Endothelial cell of umbilical vein (primary cell): Measurements from ENCODE around the gene LMF2. TPM values are rescaled to one million over a fixed set of nuclear protein-coding genes. Genes with fewer than 3 reads are reported as not detected.

ENCODE experiments used
- BruUV-seq: library from RNA; stranded (reverse); fragments of 400-500 nt; replicated peaks from 2 replicates; lab custom pipeline; 2021; lab: Mats Ljungman, UMichigan
- CTCF ChIA-PET: fragments of 300-600, 350-600 bp; sonication (Branson Sonifier 250); formaldehyde crosslinking; loops from one replicate; lab custom pipeline; 2021; ENCODE audit warnings: antibody characterized with exemption, inconsistent platforms; lab: Charles Lee
- POLR2A ChIA-PET: fragments of 300-600, 350-600 bp; sonication (Branson Sonifier 250); formaldehyde crosslinking; loops from one replicate; lab custom pipeline; 2021; ENCODE audit warnings: antibody characterized with exemption, inconsistent platforms; lab: Charles Lee
- DNase-seq: peaks from one replicate; pipeline ENCODE4 v3.0.0-alpha.2; 2011; ENCODE audit warnings: low read depth, low spot score
- FAIRE-seq: peaks from 2 replicates; lab custom pipeline; 2011; peaks lifted over from hg19 to GRCh38; lab: Jason Lieb, UNC
- H2AFZ ChIP-seq: 2 replicates; pipeline ENCODE4 v1.6.0; 2012; ENCODE audit warnings: low read depth, low read length, control low read depth, inconsistent platforms
- H3K27ac ChIP-seq: 2 replicates; pipeline ENCODE4 v1.5.1; 2011; ENCODE audit warnings: low read depth, mild to moderate bottlenecking, control low read depth, low read length, moderate library complexity; ENCODE audit not compliant: insufficient read depth
- H3K27me3 ChIP-seq, 2 experiments: 2 replicates each; pipeline versions ENCODE4 v1.6.0 to v1.6.1; 2011; ENCODE audit warnings: low read length in 2 of 2, mixed read lengths in 1 of 2; ENCODE audit not compliant: control insufficient read depth in 2 of 2, insufficient read depth in 2 of 2
- H3K36me3 ChIP-seq, 2 experiments: 2 replicates in 1 of 2; 3 replicates in 1 of 2; pipeline ENCODE4 v1.5.1; 2011; ENCODE audit warnings: low read length in 2 of 2, mild to moderate bottlenecking in 1 of 2, moderate library complexity in 1 of 2; ENCODE audit not compliant: control insufficient read depth in 2 of 2, insufficient read depth in 2 of 2; ENCODE audit errors: extremely low read depth in 1 of 2
- H3K4me1 ChIP-seq: 3 replicates; pipeline ENCODE4 v1.5.1; 2011; ENCODE audit warnings: mild to moderate bottlenecking, low read length; ENCODE audit not compliant: control insufficient read depth, insufficient read depth; ENCODE audit errors: extremely low read depth
- H3K4me2 ChIP-seq: 2 replicates; pipeline ENCODE4 v1.6.1; 2011; ENCODE audit warnings: low read length, control low read depth, mixed read lengths; ENCODE audit not compliant: insufficient read depth
- H3K4me3 ChIP-seq, 3 experiments: fragments of 200-600 bp in 1 of 3; sonication (generic), shearing (Covaris generic) in 1 of 3; replicated peaks in 1 of 3; 2 replicates each; pipeline ENCODE4 v1.5.1; 2011 to 2016; ENCODE audit warnings: control low read depth in 3 of 3, low read length in 3 of 3, mild to moderate bottlenecking in 2 of 3, inconsistent platforms in 1 of 3, low read depth in 1 of 3, moderate library complexity in 1 of 3; ENCODE audit not compliant: insufficient read depth in 1 of 3
- H3K79me2 ChIP-seq: 2 replicates; pipeline ENCODE4 v1.6.0; 2012; ENCODE audit warnings: low read length, inconsistent platforms; ENCODE audit not compliant: control insufficient read depth, insufficient read depth
- H3K9ac ChIP-seq: replicated peaks from 2 replicates; pipeline ENCODE3; 2011; ENCODE audit warnings: low read length, control low read depth; ENCODE audit not compliant: insufficient read depth; ENCODE audit errors: extremely low read depth
- H3K9me1 ChIP-seq: replicated peaks from 3 replicates; pipeline ENCODE4 v1.6.0; 2011; ENCODE audit warnings: mild to moderate bottlenecking, low read length; ENCODE audit not compliant: control insufficient read depth, insufficient read depth; ENCODE audit errors: extremely low read depth
- H3K9me3 ChIP-seq: replicated peaks from 2 replicates; pipeline ENCODE4 v1.5.1; 2012; ENCODE audit warnings: low read length, inconsistent platforms; ENCODE audit not compliant: control insufficient read depth, insufficient read depth
- H4K20me1 ChIP-seq: replicated peaks from 2 replicates; pipeline ENCODE3; 2011; ENCODE audit warnings: mild to moderate bottlenecking, low read length; ENCODE audit not compliant: control insufficient read depth, insufficient read depth; ENCODE audit errors: extremely low read depth
- CTCF ChIP-seq, 2 donors: IDR thresholded peaks; 1 replicate in 1 of 2; 2 replicates in 1 of 2; pipeline ENCODE4 v1.5.1; 2011; ENCODE audit warnings: low read length in 2 of 2, mild to moderate bottlenecking in 2 of 2, moderate library complexity in 2 of 2, control low read depth in 1 of 2, inconsistent platforms in 1 of 2, low read depth in 1 of 2; ENCODE audit not compliant: insufficient read depth in 1 of 2; ENCODE audit errors: extremely low read depth in 1 of 2
- EZH2 ChIP-seq: IDR thresholded peaks from 2 replicates; pipeline ENCODE4 v1.6.1; 2012; ENCODE audit warnings: borderline replicate concordance, low read depth, mild to moderate bottlenecking, moderate library complexity, low read length, inconsistent platforms; ENCODE audit not compliant: severe bottlenecking
- FOS ChIP-seq: IDR thresholded peaks from 2 replicates; pipeline ENCODE4 v1.6.1; 2011; ENCODE audit warnings: mild to moderate bottlenecking, low read length, moderate library complexity, borderline replicate concordance; ENCODE audit not compliant: insufficient read depth
- GATA2 ChIP-seq: IDR thresholded peaks from 2 replicates; pipeline ENCODE4 v1.7.0; 2011; ENCODE audit warnings: low read depth, mild to moderate bottlenecking, moderate library complexity, mixed read lengths, low read length; ENCODE audit not compliant: insufficient read length, insufficient read depth
- JUN ChIP-seq: IDR thresholded peaks from 2 replicates; pipeline ENCODE4 v1.6.1; 2011; ENCODE audit warnings: borderline replicate concordance, low read depth; ENCODE audit not compliant: insufficient read length, insufficient read depth
- MAX ChIP-seq: IDR thresholded peaks from 2 replicates; pipeline ENCODE4 v1.6.1; 2011; ENCODE audit not compliant: insufficient read depth, insufficient read length
- MYC ChIP-seq: IDR thresholded peaks from one replicate; pipeline ENCODE4 v1.6.1; 2011; ENCODE audit warnings: mild to moderate bottlenecking, low read depth, low read length
- POLR2A ChIP-seq: IDR thresholded peaks from 2 replicates; pipeline ENCODE4 v1.6.1; 2012; ENCODE audit warnings: low read depth, mild to moderate bottlenecking, control low read depth, low read length
- POLR2AphosphoS5 ChIP-seq: IDR thresholded peaks from 2 replicates; pipeline ENCODE4 v1.6.1; 2012; ENCODE audit warnings: low read depth, mild to moderate bottlenecking, control low read depth, low read length, moderate library complexity; ENCODE audit not compliant: insufficient read depth
- dilution Hi-C: fragments of 300-500 bp; cut with MboI; formaldehyde crosslinking; loops from one replicate; pipeline ENCODE4 v1.15.0; 2019; ENCODE audit warnings: low sequenced_read_pairs; ENCODE audit not compliant: extremely low pct_ligation_motif_present
- intact Hi-C: fragments of 100-400 bp; cut with micrococcal nuclease; formaldehyde crosslinking; loops from one replicate; pipeline ENCODE4 v1.10.0; 2022
- polyA plus RNA-seq, 4 experiments: library from polyadenylated mRNA; depleted of rRNA in 3 of 4; stranded (reverse) in 3 of 4; unstranded in 1 of 4; fragments of >200 nt; gene quantifications; 2 replicates each; pipeline versions ENCODE4 v1.2.1 to v1.2.3, GENCODE V29; 2011 to 2012; ENCODE audit warnings: missing spikeins in 1 of 4
- total RNA-seq: library from RNA; stranded (reverse); gene quantifications from 2 replicates; pipeline ENCODE4 v1.2.3, GENCODE V29; 2021

The LMF2 gene
- total and polyA plus RNA-seq, 2 donors (not counting 3 experiments of a cell fraction or from before 2014, with no cell fraction given) = 89.7 to 112 TPM

DNA sequence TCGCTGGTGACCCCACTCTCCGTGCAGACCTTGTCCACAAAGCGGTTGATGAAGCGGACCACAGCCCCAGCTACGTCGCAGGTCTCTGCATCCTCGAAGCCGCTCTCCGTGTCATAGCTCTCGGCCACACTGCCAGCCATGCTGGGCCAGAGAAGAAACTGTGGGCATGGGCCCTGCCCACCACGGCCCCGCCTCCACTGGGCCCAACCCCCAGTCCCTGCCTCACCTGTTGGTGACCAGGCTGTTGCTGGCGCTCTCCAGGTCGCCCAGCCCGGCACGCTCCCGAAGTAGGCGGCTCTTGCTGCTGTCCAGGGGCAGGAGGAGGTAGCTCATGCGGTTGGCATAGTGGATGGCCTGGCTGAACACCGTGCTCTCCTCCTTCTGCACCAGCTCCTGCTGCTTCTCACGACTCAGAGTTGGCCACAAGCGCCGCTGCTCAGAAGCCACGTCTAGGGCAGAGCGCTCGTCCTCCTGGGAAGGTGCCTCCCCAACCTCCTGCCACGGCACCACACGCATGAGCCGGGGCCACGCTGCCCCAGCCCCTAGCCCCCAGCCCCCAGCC is 45.4 kb downstream of the LMF2 start:
- H3K4me2 ChIP-seq = no peak overlapping the region
- TSS peak; percentile 6 for BruUV-seq
- H3K9me1 ChIP-seq = no peaks in the 10 kb centered on the region
- no peaks in the 10 kb centered on the region for H4K20me1 ChIP-seq
- no peaks in the 10 kb centered on the region for H3K27me3 ChIP-seq
- no peak overlapping the region for H3K4me3 ChIP-seq
- ChIA-PET CTCF (interaction anchor here (1.1 kb wide), 1 partner anchor 9 kb away, joined by 3 read pairs; no protein-coding TSS in a partner anchor), POLR2A (no interaction called here)
- no peak for DNase-seq
- no peak overlapping the region for H2AFZ ChIP-seq
- FAIRE-seq = no peak
- intact Hi-C loops (no loop called here), dilution Hi-C loops (no loop called here)
- H3K36me3 ChIP-seq = peaks cover 0 to 84% of the 10 kb centered on the region in 2 experiments
- no peak overlapping the region for H3K27ac ChIP-seq
- H3K9ac ChIP-seq = no peak overlapping the region
- H3K9me3 ChIP-seq = no peaks in the 10 kb centered on the region
- TF ChIP-seq MAX = no peak
- no peak for TF ChIP-seq FOS
- no peak for TF ChIP-seq POLR2A
- TF ChIP-seq EZH2 = no peak
- no peak for TF ChIP-seq JUN
- no peak for TF ChIP-seq MYC
- TF ChIP-seq POLR2AphosphoS5 = no peak
- no peak for TF ChIP-seq CTCF (IDR thresholded peaks at IDR 0.05; ENCODE audit: extremely low read depth in 1 of 2, insufficient read depth in 1 of 2, low read depth in 1 of 2, low read length in 2 of 2)
- TF ChIP-seq GATA2 = no peak
- H3K79me2 ChIP-seq = no peaks in the 10 kb centered on the region
- no peaks in the 10 kb centered on the region for H3K4me1 ChIP-seq
